Measurements from ENCODE around the gene FADS1. TPM values are rescaled to one million over a fixed set of nuclear protein-coding genes. Genes with fewer than 3 reads are reported as not detected.

The FADS1 gene
- total and polyA plus RNA-seq, 2 of the 13 experiments (the other 11 are each of a cell fraction or from before 2014, with no cell fraction given): 91.8 to 108 TPM

- TF ChIP-seq ZNF569 (CRISPR knock-in tag; IDR thresholded peaks at IDR 0.05; ENCODE audit: borderline replicate concordance) (no peak), ZNF773 (CRISPR knock-in tag; IDR thresholded peaks at IDR 0.05; ENCODE audit: borderline replicate concordance) (0 out of 2 replicates have a peak, but pooled peaks have one; percentile 88), ZNF430 (CRISPR knock-in tag; IDR thresholded peaks at IDR 0.05) (peak; percentile 80; the same call in 1 of the 2 replicates), GTF2F1 (IDR thresholded peaks at IDR 0.05; ENCODE audit: low read length) (no peak), ZNF512B (CRISPR knock-in tag; IDR thresholded peaks at IDR 0.05; ENCODE audit: borderline replicate concordance) (no peak), FUBP1 (CRISPR knock-in tag; IDR thresholded peaks at IDR 0.05; ENCODE audit: borderline replicate concordance) (no peak), ZNF747 (CRISPR knock-in tag; IDR thresholded peaks at IDR 0.05; ENCODE audit: borderline replicate concordance) (peak; percentile 80; the same call in 1 of the 2 replicates), NCOA1 (CRISPR knock-in tag; IDR thresholded peaks at IDR 0.05) (no peak; the same call in 1 of the 2 replicates), ZNF790 (CRISPR knock-in tag; IDR thresholded peaks at IDR 0.05; ENCODE audit: borderline replicate concordance) (no peak; the same call in 1 of the 2 replicates), PRDM4 (CRISPR knock-in tag; IDR thresholded peaks at IDR 0.05; ENCODE audit: borderline replicate concordance) (no peak), HIC2 (CRISPR knock-in tag; IDR thresholded peaks at IDR 0.05; ENCODE audit: low read depth) (no peak; the same call in 1 of the 2 replicates), ZSCAN22 (CRISPR knock-in tag; IDR thresholded peaks at IDR 0.05) (no peak; the same call in 1 of the 2 replicates), ZNF446 (CRISPR knock-in tag; IDR thresholded peaks at IDR 0.05) (peak; percentile 92), ZNF441 (CRISPR knock-in tag; IDR thresholded peaks at IDR 0.05; ENCODE audit: borderline replicate concordance) (no peak), ZNF792 (CRISPR knock-in tag; IDR thresholded peaks at IDR 0.05) (peak; percentile 32; the same call in 1 of the 2 replicates), STAT5B (CRISPR knock-in tag; IDR thresholded peaks at IDR 0.05) (no peak; the same call in 1 of the 2 replicates), MED1 (CRISPR knock-in tag; IDR thresholded peaks at IDR 0.05) (peak; percentile 79), ZBTB26 (CRISPR knock-in tag; IDR thresholded peaks at IDR 0.05; ENCODE audit: borderline replicate concordance) (no peak; the same call in 1 of the 2 replicates)
These were observed 1.6 kb downstream of the FADS1 start (continued) for GRCh38 chr11:61814958-61815789.

Data from HepG2 (cell line).